Activated CD8-positive, alpha-beta T cell treated with anti-CD3 and anti-CD28 coated beads for 36 hours (primary cell): ENCODE measurements around the gene CPD. TPM values are rescaled to one million over a fixed set of nuclear protein-coding genes. Genes with fewer than 3 reads are reported as not detected.
A peak's percentile ranks its signal among the peaks of the same experiment; 100 is the strongest.

ENCODE experiments used
- ATAC-seq: fragments of 200-7000 bp; cut with Tn5 transposase; one replicate; pipeline ENCODE4 v1.10.0; 2021; ENCODE audit warnings: mild to moderate bottlenecking, moderate library complexity
- CTCF ChIA-PET: fragments of 350-600 bp; sonication (Branson Sonifier 250); formaldehyde crosslinking; loops from one replicate; lab custom pipeline; 2021; ENCODE audit warnings: antibody characterized with exemption; lab: Charles Lee
- POLR2A ChIA-PET: fragments of 350-600 bp; sonication (Branson Sonifier 250); formaldehyde crosslinking; loops from one replicate; lab custom pipeline; 2021; ENCODE audit warnings: antibody characterized with exemption; lab: Charles Lee
- DNase-seq: peaks from one replicate; pipeline ENCODE4 v3.0.0-alpha.2; 2020
- H3K27ac Mint-ChIP-seq: one replicate; pipeline ENCODE4 v1.8.0; 2021; ENCODE audit warnings: mild to moderate bottlenecking, mixed read lengths
- H3K27me3 Mint-ChIP-seq: one replicate; pipeline ENCODE4 v1.8.0; 2021; ENCODE audit warnings: mixed read lengths
- H3K36me3 Mint-ChIP-seq: one replicate; pipeline ENCODE4 v1.8.0; 2021; ENCODE audit warnings: low read depth, mixed read lengths
- H3K4me1 Mint-ChIP-seq: one replicate; pipeline ENCODE4 v1.8.0; 2021; ENCODE audit warnings: low read depth, mixed read lengths
- H3K4me3 Mint-ChIP-seq: one replicate; pipeline ENCODE4 v1.8.0; 2021; ENCODE audit warnings: mild to moderate bottlenecking, moderate library complexity, mixed read lengths
- H3K9me3 Mint-ChIP-seq: one replicate; pipeline ENCODE4 v1.8.0; 2021; ENCODE audit warnings: mixed read lengths
- CTCF ChIP-seq: fragments of 200-600 bp; IDR thresholded peaks from one replicate; pipeline ENCODE4 v1.8.0; 2022; ENCODE audit warnings: antibody characterized with exemption, mild to moderate bottlenecking
- intact Hi-C: fragments of 100-400 bp; cut with micrococcal nuclease; formaldehyde crosslinking; loops from one replicate; pipeline ENCODE4 v1.10.0; 2022
- total RNA-seq, 2 experiments: library from RNA; stranded (reverse); gene quantifications; one replicate each; pipeline ENCODE4 v1.2.3, GENCODE V29; 2021

CPD gene
- total RNA-seq, 2 experiments from 2014 or later, result 25.9 to 26.8 TPM

- no peak overlapping the region for H3K4me3 Mint-ChIP-seq
- peaks cover 17% of the 10 kb centered on the region for H3K4me1 Mint-ChIP-seq
- no peaks in the 10 kb centered on the region for H3K36me3 Mint-ChIP-seq
- ATAC-seq (no peak), DNase-seq (no peak)
- H3K9me3 Mint-ChIP-seq, result no peaks in the 10 kb centered on the region
- no peak overlapping the region for H3K27ac Mint-ChIP-seq
- peaks cover 3% of the 10 kb centered on the region for H3K27me3 Mint-ChIP-seq
- ChIA-PET CTCF (interaction anchor here (1.6 kb wide), 1 partner anchor 10 kb away, joined by 4 read pairs; no protein-coding TSS in a partner anchor), POLR2A (interaction anchor here (1.3 kb wide), 1 partner anchor 12 kb away, joined by 3 read pairs; no protein-coding TSS in a partner anchor)
- no peak for TF ChIP-seq CTCF
- intact Hi-C loops, result no loop called here
These were observed 27.0 kb upstream of the CPD start for GRCh38 chr17:30351735-30352134.

- H3K36me3 Mint-ChIP-seq, result no peaks in the 10 kb centered on the region
- peaks cover 17% of the 10 kb centered on the region for H3K4me1 Mint-ChIP-seq
- peaks cover 3% of the 10 kb centered on the region for H3K27me3 Mint-ChIP-seq
- ChIA-PET CTCF (interaction anchor here (1.6 kb wide), 1 partner anchor 10 kb away, joined by 4 read pairs; no protein-coding TSS in a partner anchor), POLR2A (interaction anchor here (1.3 kb wide), 1 partner anchor 11 kb away, joined by 3 read pairs; no protein-coding TSS in a partner anchor)
- peak; percentile 37 for DNase-seq
- intact Hi-C loops, result no loop called here
- H3K4me3 Mint-ChIP-seq, result no peak overlapping the region
- no peak overlapping the region for H3K27ac Mint-ChIP-seq
- no peaks in the 10 kb centered on the region for H3K9me3 Mint-ChIP-seq
- no peak for TF ChIP-seq CTCF
- ATAC-seq, result peak; percentile 62
These were observed 26.4 kb upstream of the CPD start for GRCh38 chr17:30352240-30352814.

- Mint-ChIP-seq H3K9me3 (no peaks in the 10 kb centered on the region), H3K4me3 (no peak overlapping the region), H3K36me3 (no peaks in the 10 kb centered on the region), H3K27ac (no peak overlapping the region), H3K27me3 (peaks cover 3% of the 10 kb centered on the region), H3K4me1 (peaks cover 17% of the 10 kb centered on the region)
- TF ChIP-seq CTCF, result no peak
- no peak for DNase-seq
- intact Hi-C loops, result no loop called here
- no peak for ATAC-seq
- POLR2A ChIA-PET, result interaction anchor here (0.6 to 1.0 kb wide), 3 partner anchors 9 to 60 kb away, joined by 3 to 4 read pairs (median 3); no protein-coding TSS in a partner anchor
- CTCF ChIA-PET, result interaction anchor here (0.9 to 1.1 kb wide), 3 partner anchors 9 to 18 kb away, joined by 3 to 6 read pairs (median 5); no protein-coding TSS in a partner anchor
These were observed 24.0 kb upstream of the CPD start for GRCh38 chr17:30354701-30355100.

GRCh38 chr17:30357476-30357875 lies 21.3 kb upstream of the CPD start:
- Mint-ChIP-seq H3K27ac (no peak overlapping the region), H3K4me3 (no peak overlapping the region), H3K36me3 (peaks cover 3% of the 10 kb centered on the region), H3K9me3 (peaks cover 8% of the 10 kb centered on the region), H3K27me3 (no peaks in the 10 kb centered on the region), H3K4me1 (peaks cover 13% of the 10 kb centered on the region)
- intact Hi-C loops, result no loop called here
- POLR2A ChIA-PET, result interaction anchor here (1.0 kb wide), 1 partner anchor 22 kb away, joined by 3 read pairs; no protein-coding TSS in a partner anchor
- DNase-seq (no peak), ATAC-seq (no peak)
- CTCF ChIA-PET, result interaction anchor here (0.7 to 1.7 kb wide), 4 partner anchors 14 to 20 kb away, joined by 3 to 10 read pairs (median 5); no protein-coding TSS in a partner anchor
- TF ChIP-seq CTCF, result no peak
